Measurements from ENCODE around the gene SYTL3.

DNA sequence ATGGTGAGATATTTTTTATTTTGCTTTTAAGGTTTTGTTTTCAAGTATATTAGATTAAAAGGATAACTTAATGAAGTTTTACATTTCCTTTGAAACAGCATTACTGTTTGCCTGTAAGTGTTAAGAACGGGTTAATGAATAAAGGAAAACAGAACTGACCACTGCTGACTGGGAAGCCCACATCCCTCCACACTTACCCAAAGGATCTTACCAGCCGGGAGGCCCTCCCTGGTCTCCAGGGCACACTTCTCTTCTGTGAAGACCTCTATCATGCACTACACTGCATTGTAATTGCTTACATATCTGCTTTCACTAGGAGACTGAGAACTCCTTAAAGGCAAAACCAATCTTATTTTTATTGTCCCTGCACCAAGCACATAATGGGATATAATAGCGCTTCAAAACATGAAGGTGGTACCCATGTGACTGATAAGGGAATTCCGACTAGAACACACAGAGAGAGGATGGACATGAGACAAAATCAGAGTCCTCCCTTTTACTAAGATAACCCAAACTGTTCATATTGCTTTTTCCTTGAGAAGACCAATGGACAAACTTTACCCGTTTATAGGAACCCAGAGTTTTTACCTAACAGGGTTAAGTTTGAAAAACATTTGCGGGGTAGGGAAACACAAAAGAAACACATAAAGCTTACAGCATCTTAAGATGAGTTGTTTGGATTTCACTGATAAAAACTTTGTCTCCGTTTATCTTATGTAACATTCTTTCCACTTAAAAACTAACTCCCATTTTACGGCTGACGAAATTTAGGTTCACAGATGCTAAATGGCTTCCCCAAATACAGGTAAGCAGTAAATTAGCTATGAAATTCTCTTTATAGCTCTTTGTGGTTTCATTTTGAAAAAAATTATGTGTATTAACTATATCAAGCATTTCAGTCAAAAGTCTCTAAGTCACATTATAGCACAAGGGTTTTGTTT lies 160.6 kb downstream of the SYTL3 start:
- no peak for TF ChIP-seq CREB1 (IDR thresholded peaks at IDR 0.05)
- TF ChIP-seq CREB1 (CRISPR knock-in tag; IDR thresholded peaks at IDR 0.05), result no peak
- TF ChIP-seq, protein P1, sequence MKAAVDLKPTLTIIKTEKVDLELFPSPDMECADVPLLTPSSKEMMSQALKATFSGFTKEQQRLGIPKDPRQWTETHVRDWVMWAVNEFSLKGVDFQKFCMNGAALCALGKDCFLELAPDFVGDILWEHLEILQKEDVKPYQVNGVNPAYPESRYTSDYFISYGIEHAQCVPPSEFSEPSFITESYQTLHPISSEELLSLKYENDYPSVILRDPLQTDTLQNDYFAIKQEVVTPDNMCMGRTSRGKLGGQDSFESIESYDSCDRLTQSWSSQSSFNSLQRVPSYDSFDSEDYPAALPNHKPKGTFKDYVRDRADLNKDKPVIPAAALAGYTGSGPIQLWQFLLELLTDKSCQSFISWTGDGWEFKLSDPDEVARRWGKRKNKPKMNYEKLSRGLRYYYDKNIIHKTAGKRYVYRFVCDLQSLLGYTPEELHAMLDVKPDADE (conservative IDR thresholded peaks at IDR 0.05; ENCODE audit: control insufficient read depth, low read depth, low read length), result no peak
- TF ChIP-seq, protein P2, sequence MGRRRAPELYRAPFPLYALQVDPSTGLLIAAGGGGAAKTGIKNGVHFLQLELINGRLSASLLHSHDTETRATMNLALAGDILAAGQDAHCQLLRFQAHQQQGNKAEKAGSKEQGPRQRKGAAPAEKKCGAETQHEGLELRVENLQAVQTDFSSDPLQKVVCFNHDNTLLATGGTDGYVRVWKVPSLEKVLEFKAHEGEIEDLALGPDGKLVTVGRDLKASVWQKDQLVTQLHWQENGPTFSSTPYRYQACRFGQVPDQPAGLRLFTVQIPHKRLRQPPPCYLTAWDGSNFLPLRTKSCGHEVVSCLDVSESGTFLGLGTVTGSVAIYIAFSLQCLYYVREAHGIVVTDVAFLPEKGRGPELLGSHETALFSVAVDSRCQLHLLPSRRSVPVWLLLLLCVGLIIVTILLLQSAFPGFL (CRISPR knock-in tag; IDR thresholded peaks at IDR 0.05), result no peak
- no peak for TF ChIP-seq SIN3A (IDR thresholded peaks at IDR 0.05; ENCODE audit: borderline replicate concordance in 2 of 2, control insufficient read depth in 1 of 2, low read depth in 2 of 2, low read length in 2 of 2)
- no peak for TF ChIP-seq NCOA6 (IDR thresholded peaks at IDR 0.05)
- no peak for TF ChIP-seq ZNF263 (CRISPR knock-in tag; IDR thresholded peaks at IDR 0.05; ENCODE audit: borderline replicate concordance)
- no peak for TF ChIP-seq EHMT2 (IDR thresholded peaks at IDR 0.05)

All from K562 (cell line).